Fibroblast of skin of abdomen (primary cell): ENCODE measurements around the gene CHCHD3.

Experiments
- DNase-seq: peaks from one replicate; pipeline ENCODE4 v3.0.0-alpha.2; 2013

CHCHD3 gene

GRCh38 chr7:133077394-133077793 lies 4.5 kb downstream of the CHCHD3 start:
- DNase-seq: no peak

GRCh38 chr7:133076142-133076541 lies 5.7 kb downstream of the CHCHD3 start:
- DNase-seq: no peak

- no peak for DNase-seq
Observed at GRCh38 chr7:133071506-133071905, 10.4 kb downstream of the CHCHD3 start.

- DNase-seq: no peak
Observed at GRCh38 chr7:133070562-133070961, 11.3 kb downstream of the CHCHD3 start.

GRCh38 chr7:133065301-133065700 lies 16.6 kb downstream of the CHCHD3 start:
- DNase-seq: no peak

- DNase-seq: no peak
Observed at GRCh38 chr7:133064082-133064820, 17.6 kb downstream of the CHCHD3 start.

GRCh38 chr7:133061792-133062191 lies 20.1 kb downstream of the CHCHD3 start:
- no peak for DNase-seq

- DNase-seq: no peak
Observed at GRCh38 chr7:133061357-133061756, 20.5 kb downstream of the CHCHD3 start.

- no peak for DNase-seq
Observed at GRCh38 chr7:133060004-133060403, 21.9 kb downstream of the CHCHD3 start.

- no peak for DNase-seq
Observed at GRCh38 chr7:133059263-133059662, 22.6 kb downstream of the CHCHD3 start.

- DNase-seq: no peak
Observed at GRCh38 chr7:133056370-133057238, 25.3 kb downstream of the CHCHD3 start.

- peak; percentile 24 for DNase-seq
Observed at GRCh38 chr7:133054162-133054840, 27.6 kb downstream of the CHCHD3 start.

- DNase-seq: peak; percentile 96
Observed at GRCh38 chr7:133053321-133053891, 28.5 kb downstream of the CHCHD3 start.

GRCh38 chr7:133052826-133053225 lies 29.1 kb downstream of the CHCHD3 start:
- no peak for DNase-seq

- no peak for DNase-seq
Observed at GRCh38 chr7:133052401-133052756, 29.5 kb downstream of the CHCHD3 start.

GRCh38 chr7:133051719-133052400 lies 30.0 kb downstream of the CHCHD3 start:
- DNase-seq: no peak

GRCh38 chr7:133051066-133051465 lies 30.8 kb downstream of the CHCHD3 start:
- DNase-seq: no peak

- no peak for DNase-seq
Observed at GRCh38 chr7:133050200-133050995, 31.5 kb downstream of the CHCHD3 start.

- peak; percentile 39 for DNase-seq
Observed at GRCh38 chr7:133048589-133048988, 33.3 kb downstream of the CHCHD3 start.

GRCh38 chr7:133047321-133047720 lies 34.6 kb downstream of the CHCHD3 start:
- no peak for DNase-seq

- no peak for DNase-seq
Observed at GRCh38 chr7:133044722-133045473, 37.0 kb downstream of the CHCHD3 start.
